BE2C (cell line): ENCODE data around the gene SEC22B.
"Not testable (repeated sequence)": the region's sequence is repeated elsewhere in the genome, so short reads cannot be mapped to it uniquely, and the experiment has no call there.

Experiments
- DNase-seq: peaks from one replicate; pipeline ENCODE4 v3.0.0-alpha.2; 2020
- H3K27me3 ChIP-seq: fragments of 250-450 bp; sonication (Bioruptor Pico); 2 replicates; pipeline ENCODE4 v1.5.1; 2020; ENCODE audit warnings: mild to moderate bottlenecking
- H3K36me3 ChIP-seq: fragments of 250-450 bp; sonication (Bioruptor Pico); 2 replicates; pipeline ENCODE4 v1.5.1; 2020; ENCODE audit warnings: mild to moderate bottlenecking
- H3K4me1 ChIP-seq: fragments of 250-450 bp; sonication (Bioruptor Pico); 2 replicates; pipeline ENCODE4 v1.5.1; 2020
- H3K4me3 ChIP-seq: 2 replicates; pipeline ENCODE4 v1.5.1; 2011; ENCODE audit warnings: low read depth, low read length
- H3K9me3 ChIP-seq: fragments of 250-450 bp; sonication (Bioruptor Pico); 2 replicates; pipeline ENCODE4 v1.5.1; 2020
- CTCF ChIP-seq: IDR thresholded peaks from 2 replicates; pipeline ENCODE4 v1.5.1; 2012; ENCODE audit warnings: mild to moderate bottlenecking, low read depth, low read length

The SEC22B gene

GRCh38 chr1:120142512-120143263, 33.6 kb downstream of the SEC22B start:
- DNase-seq, H3K27me3 ChIP-seq, H3K4me1 ChIP-seq, H3K36me3 ChIP-seq, H3K4me3 ChIP-seq, H3K9me3 ChIP-seq: not testable (repeated sequence)

GRCh38 chr1:120141865-120142264, 34.5 kb downstream of the SEC22B start:
- not testable (repeated sequence) for H3K27me3 ChIP-seq, H3K4me1 ChIP-seq, H3K36me3 ChIP-seq, H3K9me3 ChIP-seq, H3K4me3 ChIP-seq, DNase-seq

GRCh38 chr1:120140656-120141265, 35.6 kb downstream of the SEC22B start:
- not testable (repeated sequence) for H3K4me3 ChIP-seq, H3K4me1 ChIP-seq, H3K9me3 ChIP-seq, H3K27me3 ChIP-seq, H3K36me3 ChIP-seq, DNase-seq

GRCh38 chr1:120136086-120136485, 40.2 kb downstream of the SEC22B start:
- not testable (repeated sequence) for DNase-seq, H3K4me3 ChIP-seq, H3K27me3 ChIP-seq, H3K36me3 ChIP-seq, H3K9me3 ChIP-seq, H3K4me1 ChIP-seq

- H3K9me3 ChIP-seq, DNase-seq, H3K4me3 ChIP-seq, H3K36me3 ChIP-seq, H3K27me3 ChIP-seq, H3K4me1 ChIP-seq: not testable (repeated sequence)
These were observed 42.4 kb downstream of the SEC22B start for GRCh38 chr1:120133928-120134325.

GRCh38 chr1:120133228-120133927, 42.9 kb downstream of the SEC22B start:
- Histone ChIP-seq H3K4me1 (no peaks in the 10 kb centered on the region), H3K4me3 (no peak overlapping the region), H3K27me3 (no peaks in the 10 kb centered on the region), H3K36me3 (no peaks in the 10 kb centered on the region), H3K9me3 (peaks cover 2% of the 10 kb centered on the region; the same call in 1 of the 2 replicates)
- no peak for TF ChIP-seq CTCF
- DNase-seq: no peak

- H3K4me1 ChIP-seq, H3K4me3 ChIP-seq, DNase-seq, H3K9me3 ChIP-seq, H3K36me3 ChIP-seq, H3K27me3 ChIP-seq: not testable (repeated sequence)
These were observed 43.9 kb downstream of the SEC22B start for GRCh38 chr1:120132406-120132763.

- H3K4me1 ChIP-seq, H3K9me3 ChIP-seq, H3K36me3 ChIP-seq, H3K4me3 ChIP-seq, DNase-seq, H3K27me3 ChIP-seq: not testable (repeated sequence)
These were observed 44.5 kb downstream of the SEC22B start for GRCh38 chr1:120131611-120132405.

GRCh38 chr1:120127921-120128320, 48.4 kb downstream of the SEC22B start:
- H3K4me3 ChIP-seq, H3K27me3 ChIP-seq, H3K4me1 ChIP-seq, DNase-seq, H3K36me3 ChIP-seq, H3K9me3 ChIP-seq: not testable (repeated sequence)

- not testable (repeated sequence) for H3K36me3 ChIP-seq, H3K4me3 ChIP-seq, H3K4me1 ChIP-seq, H3K27me3 ChIP-seq, H3K9me3 ChIP-seq, DNase-seq
These were observed 50.1 kb downstream of the SEC22B start for GRCh38 chr1:120126216-120126615.

- H3K4me3 ChIP-seq, H3K9me3 ChIP-seq, H3K27me3 ChIP-seq, H3K4me1 ChIP-seq, H3K36me3 ChIP-seq, DNase-seq: not testable (repeated sequence)
These were observed 51.7 kb downstream of the SEC22B start for GRCh38 chr1:120124628-120125027.

GRCh38 chr1:120123813-120124510, 52.4 kb downstream of the SEC22B start:
- not testable (repeated sequence) for H3K27me3 ChIP-seq, H3K36me3 ChIP-seq, DNase-seq, H3K4me3 ChIP-seq, H3K9me3 ChIP-seq, H3K4me1 ChIP-seq

GRCh38 chr1:120122262-120122893, 53.9 kb downstream of the SEC22B start:
- H3K36me3 ChIP-seq, DNase-seq, H3K27me3 ChIP-seq: not testable (repeated sequence)

More at GRCh38 chr1:120122262-120122893, 53.9 kb downstream of the SEC22B start:
- not testable (repeated sequence) for H3K4me3 ChIP-seq, H3K9me3 ChIP-seq, H3K4me1 ChIP-seq
